HG02981 (cell line): Measurements from ENCODE around the gene ADORA1.

Source experiments
- ATAC-seq: cut with Tn5 transposase; IDR thresholded peaks from one replicate; pipeline ENCODE4 v1.9.1; 2021; ENCODE audit warnings: mild to moderate bottlenecking, moderate library complexity; ENCODE audit not compliant: unreplicated experiment

The ADORA1 gene

GRCh38 chr1:203140743-203141520 is 13.4 kb downstream of the ADORA1 start:
- ATAC-seq, result no peak

- no peak for ATAC-seq
These were observed 14.6 kb downstream of the ADORA1 start for GRCh38 chr1:203142124-203142523.

- ATAC-seq, result no peak
These were observed 15.3 kb downstream of the ADORA1 start for GRCh38 chr1:203142684-203143408.

GRCh38 chr1:203143641-203144040 is 16.1 kb downstream of the ADORA1 start:
- ATAC-seq, result no peak

- no peak for ATAC-seq
These were observed 17.1 kb downstream of the ADORA1 start for GRCh38 chr1:203144661-203145060.

GRCh38 chr1:203145321-203146041 is 18.0 kb downstream of the ADORA1 start:
- no peak for ATAC-seq

GRCh38 chr1:203146042-203146369 is 18.5 kb downstream of the ADORA1 start:
- ATAC-seq, result no peak

GRCh38 chr1:203146537-203146936 is 19.0 kb downstream of the ADORA1 start:
- no peak for ATAC-seq

- ATAC-seq, result no peak
These were observed 19.9 kb downstream of the ADORA1 start for GRCh38 chr1:203147376-203147775.

- no peak for ATAC-seq
These were observed 20.6 kb downstream of the ADORA1 start for GRCh38 chr1:203148127-203148526.

- no peak for ATAC-seq
These were observed 21.1 kb downstream of the ADORA1 start for GRCh38 chr1:203148579-203148978.

GRCh38 chr1:203149188-203149840 is 21.8 kb downstream of the ADORA1 start:
- no peak for ATAC-seq

GRCh38 chr1:203150511-203151297 is 23.2 kb downstream of the ADORA1 start:
- ATAC-seq, result no peak

- no peak for ATAC-seq
These were observed 24.0 kb downstream of the ADORA1 start for GRCh38 chr1:203151362-203152157.

GRCh38 chr1:203152158-203153034 is 24.9 kb downstream of the ADORA1 start:
- no peak for ATAC-seq

- ATAC-seq, result no peak
These were observed 25.8 kb downstream of the ADORA1 start for GRCh38 chr1:203153051-203153988.

GRCh38 chr1:203153989-203154821 is 26.7 kb downstream of the ADORA1 start:
- no peak for ATAC-seq
